Thoracic aorta (tissue), 2 donors: ENCODE data around the gene GPHA2. TPM values are rescaled to one million over a fixed set of nuclear protein-coding genes. Genes with fewer than 3 reads are reported as not detected.

Experiments
- ATAC-seq: fragments of 150-250 bp; one replicate; pipeline ENCODE4 v1.8.0; 2017; ENCODE audit warnings: low read depth; ENCODE audit not compliant: insufficient number of reproducible peaks, low FRiP score
- DNase-seq: peaks from one replicate; pipeline ENCODE4 v3.0.0-alpha.2; 2020; ENCODE audit warnings: low spot score
- H3K27ac ChIP-seq, 2 donors: fragments of 200-600 bp; sonication (generic); 1 replicate in 1 of 2; 2 replicates in 1 of 2; pipeline ENCODE4 v1.5.1; 2016; ENCODE audit warnings: mild to moderate bottlenecking in 2 of 2, moderate library complexity in 2 of 2
- H3K27me3 ChIP-seq: fragments of 200-600 bp; sonication (generic); replicated peaks from 2 replicates; pipeline ENCODE4 v1.6.0; 2016; ENCODE audit warnings: mild to moderate bottlenecking; ENCODE audit not compliant: insufficient read depth
- H3K36me3 ChIP-seq: fragments of 200-600 bp; sonication (generic); one replicate; pipeline ENCODE4 v1.5.1; 2016
- H3K4me1 ChIP-seq, 2 donors: fragments of 200-600 bp; sonication (generic); 1 replicate in 1 of 2; 2 replicates in 1 of 2; pipeline versions ENCODE4 v1.5.1 to v1.6.0; 2016; ENCODE audit warnings: low read depth in 2 of 2, mild to moderate bottlenecking in 1 of 2; ENCODE audit not compliant: control insufficient read depth in 1 of 2
- H3K4me3 ChIP-seq: fragments of 200-600 bp; sonication (generic); 2 replicates; pipeline ENCODE4 v1.5.1; 2016; ENCODE audit warnings: mild to moderate bottlenecking
- H3K9me3 ChIP-seq: fragments of 200-600 bp; sonication (generic); 2 replicates; pipeline ENCODE4 v1.5.1; 2016
- CTCF ChIP-seq: fragments of 200-600 bp; sonication (generic); IDR thresholded peaks from one replicate; pipeline ENCODE4 v1.5.1; 2019; ENCODE audit warnings: antibody characterized with exemption
- total RNA-seq, 2 donors: library from RNA; depleted of rRNA; stranded (reverse); fragments of >200 nt; gene quantifications; one replicate each; pipeline versions ENCODE4 v1.1.0 to v1.2.3, GENCODE V29; 2016

GPHA2 gene
- total RNA-seq, 2 donors from 2014 or later, result not detected

GRCh38 chr11:64925536-64926436, 9.9 kb downstream of the GPHA2 start:
- ATAC-seq (no peak), DNase-seq (no peak)
- no peak overlapping the region for H3K27ac ChIP-seq
- peak overlapping the region; percentile 85 for H3K4me3 ChIP-seq
- no peaks in the 10 kb centered on the region for H3K27me3 ChIP-seq
- no peak for TF ChIP-seq CTCF
- peaks cover 17 to 23% of the 10 kb centered on the region in 2 donors for H3K4me1 ChIP-seq
- H3K36me3 ChIP-seq, result peaks cover 38% of the 10 kb centered on the region
- H3K9me3 ChIP-seq, result no peaks in the 10 kb centered on the region

- no peak for TF ChIP-seq CTCF
- peaks cover 17 to 23% of the 10 kb centered on the region in 2 donors for H3K4me1 ChIP-seq
- peak overlapping the region; percentile 93 to 97 for H3K27ac ChIP-seq
- H3K27me3 ChIP-seq, result no peaks in the 10 kb centered on the region
- ATAC-seq, result peak; percentile 23
- no peak for DNase-seq
- H3K4me3 ChIP-seq, result peak overlapping the region; percentile 85
- H3K36me3 ChIP-seq, result peaks cover 29% of the 10 kb centered on the region
- no peaks in the 10 kb centered on the region for H3K9me3 ChIP-seq
Measured at GRCh38 chr11:64924910-64925284, 10.8 kb downstream of the GPHA2 start.

GRCh38 chr11:64923944-64924909, 11.5 kb downstream of the GPHA2 start, which contains the start of gene PPP2R5B:
PPP2R5B (plus strand) TSS chr11:64924689; CDS start chr11:64925735, 1,046 bp downstream.
- Histone ChIP-seq H3K27me3 (no peaks in the 10 kb centered on the region), H3K4me1 (peaks cover 17 to 23% of the 10 kb centered on the region in 2 donors), H3K4me3 (peak within 1 kb of the TSS; percentile 85), H3K9me3 (no peaks in the 10 kb centered on the region), H3K36me3 (peaks cover 22% of the 10 kb centered on the region), H3K27ac (peak within 1 kb of the TSS; percentile 93 to 97)
- DNase-seq, result peak; percentile 89
- peak; percentile 95 for ATAC-seq
- no peak for TF ChIP-seq CTCF

- Histone ChIP-seq H3K27me3 (no peaks in the 10 kb centered on the region), H3K4me1 (peaks cover 20 to 26% of the 10 kb centered on the region in 2 donors), H3K36me3 (peaks cover 13% of the 10 kb centered on the region), H3K27ac (peak overlapping the region; percentile 93 to 97), H3K9me3 (no peaks in the 10 kb centered on the region), H3K4me3 (peak overlapping the region; percentile 85)
- TF ChIP-seq CTCF, result no peak
- no peak for DNase-seq
- no peak for ATAC-seq
Measured at GRCh38 chr11:64923151-64923661, 12.5 kb downstream of the GPHA2 start.
